ENCODE results near the gene CSMD2. TPM values are rescaled to one million over a fixed set of nuclear protein-coding genes. Genes with fewer than 3 reads are reported as not detected.

CSMD2 gene
- total RNA-seq, 1 experiment from 2014 or later = not detected

- H3K4me1 ChIP-seq (replicated peaks; ENCODE audit: insufficient read depth) = no peaks in the 10 kb centered on the region
- intact Hi-C loops (cut with micrococcal nuclease; ENCODE audit: unreplicated experiment) = no loop called here
- H3F3A ChIP-seq (ENCODE audit: insufficient read depth, low read depth) = no peaks in the 10 kb centered on the region
- H4K20me1 ChIP-seq (ENCODE audit: insufficient read depth) = no peaks in the 10 kb centered on the region
- CTCF ChIA-PET = no interaction called here
- no peaks in the 10 kb centered on the region for H3K36me3 ChIP-seq (ENCODE audit: low read depth)
- no peaks in the 10 kb centered on the region for H3K9me2 ChIP-seq (ENCODE audit: insufficient read depth)
- BruUV-seq (replicated peaks) = no TSS peak
- TF ChIP-seq CTCF (conservative IDR thresholded peaks at IDR 0.05) = no peak
- no peak for TF ChIP-seq EZH2 (IDR thresholded peaks at IDR 0.05; ENCODE audit: low read depth)
- no peak for DNase-seq
- H2AFZ ChIP-seq = no peak overlapping the region
- no peaks in the 10 kb centered on the region for H3K79me2 ChIP-seq (ENCODE audit: low read depth)
- no peak overlapping the region for H3K4me3 ChIP-seq
- POLR2A ChIA-PET (ENCODE audit: unreplicated experiment) = no interaction called here
- no peak overlapping the region for H3K27ac ChIP-seq
- no peaks in the 10 kb centered on the region for H3K9me3 ChIP-seq (ENCODE audit: insufficient read depth, low read depth)
- H3K4me2 ChIP-seq = no peak overlapping the region
- peaks cover 26% of the 10 kb centered on the region; the same call in 1 of the 2 replicates for H3K27me3 ChIP-seq (ENCODE audit: insufficient read depth, low read depth)
Measured at GRCh38 chr1:33848205-33848937, 316.7 kb downstream of the CSMD2 start.

GRCh38 chr1:33846861-33847260, 318.2 kb downstream of the CSMD2 start:
- Histone ChIP-seq H4K20me1 (ENCODE audit: insufficient read depth) (no peaks in the 10 kb centered on the region), H3K4me1 (replicated peaks; ENCODE audit: insufficient read depth) (no peaks in the 10 kb centered on the region), H3K9me2 (ENCODE audit: insufficient read depth) (no peaks in the 10 kb centered on the region), H3K9me3 (ENCODE audit: insufficient read depth, low read depth) (no peaks in the 10 kb centered on the region), H3K4me3 (no peak overlapping the region), H3K27me3 (ENCODE audit: insufficient read depth, low read depth) (peaks cover 26% of the 10 kb centered on the region; the same call in 1 of the 2 replicates), H3K36me3 (ENCODE audit: low read depth) (no peaks in the 10 kb centered on the region), H3F3A (ENCODE audit: insufficient read depth, low read depth) (no peaks in the 10 kb centered on the region), H3K4me2 (no peak overlapping the region), H3K79me2 (ENCODE audit: low read depth) (no peaks in the 10 kb centered on the region), H3K27ac (no peak overlapping the region), H2AFZ (no peak overlapping the region)
- ChIA-PET POLR2A (ENCODE audit: unreplicated experiment) (no interaction called here), CTCF (no interaction called here)
- DNase-seq = no peak
- no peak for TF ChIP-seq CTCF (conservative IDR thresholded peaks at IDR 0.05)
- no peak for TF ChIP-seq EZH2 (IDR thresholded peaks at IDR 0.05; ENCODE audit: low read depth)
- intact Hi-C loops (cut with micrococcal nuclease; ENCODE audit: unreplicated experiment) = no loop called here
- BruUV-seq (replicated peaks) = no TSS peak

- Histone ChIP-seq H3K4me2 (no peak overlapping the region), H3K4me1 (replicated peaks; ENCODE audit: insufficient read depth) (no peaks in the 10 kb centered on the region), H3K79me2 (ENCODE audit: low read depth) (no peaks in the 10 kb centered on the region), H3K4me3 (no peak overlapping the region), H3K27me3 (ENCODE audit: insufficient read depth, low read depth) (peaks cover 23% of the 10 kb centered on the region; the same call in 1 of the 2 replicates), H3K9me2 (ENCODE audit: insufficient read depth) (no peaks in the 10 kb centered on the region), H3K27ac (no peak overlapping the region), H3K9me3 (ENCODE audit: insufficient read depth, low read depth) (no peaks in the 10 kb centered on the region), H4K20me1 (ENCODE audit: insufficient read depth) (no peaks in the 10 kb centered on the region), H3K36me3 (ENCODE audit: low read depth) (no peaks in the 10 kb centered on the region), H3F3A (ENCODE audit: insufficient read depth, low read depth) (no peaks in the 10 kb centered on the region), H2AFZ (no peak overlapping the region)
- ChIA-PET CTCF (no interaction called here), POLR2A (ENCODE audit: unreplicated experiment) (no interaction called here)
- BruUV-seq (replicated peaks) = no TSS peak
- intact Hi-C loops (cut with micrococcal nuclease; ENCODE audit: unreplicated experiment) = no loop called here
- no peak for DNase-seq
- TF ChIP-seq EZH2 (IDR thresholded peaks at IDR 0.05; ENCODE audit: low read depth) = no peak
- TF ChIP-seq CTCF (conservative IDR thresholded peaks at IDR 0.05) = no peak
Measured at GRCh38 chr1:33844166-33844565, 320.9 kb downstream of the CSMD2 start.

Measured in PC-9 (cell line).